Activated CD8-positive, alpha-beta memory T cell treated with anti-CD3 and anti-CD28 coated beads, Interleukin-2, amount 50 U/mL, for 1 hour (primary cell): ENCODE data around the gene TEX13A.

Experiments
- DNase-seq: peaks from one replicate; pipeline ENCODE4 v3.0.0-alpha.2; 2020; ENCODE audit errors: extremely low read depth

Gene TEX13A

GRCh38 chrX:105173071-105173470 is 47.4 kb downstream of the TEX13A start:
- no peak for DNase-seq
